Breast epithelium (tissue), 4 donors: ENCODE data around the gene CA10. TPM values are rescaled to one million over a fixed set of nuclear protein-coding genes. Genes with fewer than 3 reads are reported as not detected.

Source experiments
- DNase-seq, 2 donors: peaks; one replicate each; pipeline ENCODE4 v3.0.0-alpha.2; 2019; ENCODE audit warnings: low spot score in 2 of 2
- H3K27ac ChIP-seq, 2 donors: fragments of 200-600 bp; sonication (generic) in 1 of 2; one replicate each; pipeline ENCODE4 v1.5.1; 2016 to 2019; ENCODE audit warnings: mild to moderate bottlenecking in 1 of 2
- H3K27me3 ChIP-seq, 2 donors: fragments of 200-600 bp; sonication (generic) in 1 of 2; one replicate each; pipeline versions ENCODE4 v1.5.1 to v1.6.0; 2017 to 2019; ENCODE audit warnings: control low read depth in 1 of 2, mild to moderate bottlenecking in 1 of 2
- H3K36me3 ChIP-seq: fragments of 200-600 bp; one replicate; pipeline ENCODE4 v1.5.1; 2019
- H3K4me1 ChIP-seq, 2 donors: fragments of 200-600 bp; sonication (generic); one replicate each; pipeline ENCODE4 v1.5.1; 2016 to 2019; ENCODE audit warnings: control low read depth in 1 of 2
- H3K4me3 ChIP-seq, 3 donors: fragments of 200-600 bp; sonication (generic); 1 replicate in 2 of 3; 2 replicates in 1 of 3; pipeline ENCODE4 v1.5.1; 2016 to 2019; ENCODE audit warnings: mild to moderate bottlenecking in 3 of 3, moderate library complexity in 2 of 3
- H3K9me3 ChIP-seq, 2 donors: fragments of 200-600 bp; sonication (generic) in 1 of 2; one replicate each; pipeline ENCODE4 v1.5.1; 2016 to 2019; ENCODE audit warnings: control low read depth in 1 of 2
- POLR2A ChIP-seq: fragments of 450-650 bp; IDR thresholded peaks from one replicate; pipeline ENCODE4 v1.6.1; 2016; ENCODE audit warnings: antibody characterized with exemption, mild to moderate bottlenecking, moderate library complexity
- POLR2AphosphoS5 ChIP-seq, 3 donors: sonication (generic); formaldehyde crosslinking; IDR thresholded peaks; one replicate each; pipeline ENCODE4 v1.6.1; 2017; ENCODE audit warnings: antibody characterized with exemption in 3 of 3
- intact Hi-C: fragments of 100-400 bp; cut with DNase I; formaldehyde crosslinking; loops from one replicate; pipeline ENCODE4 v1.15.1; 2023; ENCODE audit warnings: low total_unique reads
- total RNA-seq, 3 donors: library from RNA; depleted of rRNA; stranded (reverse); fragments of >200 nt; gene quantifications; one replicate each; pipeline ENCODE4 v1.1.0, GENCODE V29; 2016
- TF ChIP-seq, protein P1 (sequence below), 3 donors: fragments of 450-650 bp; IDR thresholded peaks; one replicate each; pipeline ENCODE4 v1.5.1; 2016 to 2017; ENCODE audit warnings: antibody characterized with exemption in 3 of 3, mild to moderate bottlenecking in 3 of 3, moderate library complexity in 3 of 3

The CA10 gene
- total RNA-seq, 3 donors from 2014 or later: not detected

DNA sequence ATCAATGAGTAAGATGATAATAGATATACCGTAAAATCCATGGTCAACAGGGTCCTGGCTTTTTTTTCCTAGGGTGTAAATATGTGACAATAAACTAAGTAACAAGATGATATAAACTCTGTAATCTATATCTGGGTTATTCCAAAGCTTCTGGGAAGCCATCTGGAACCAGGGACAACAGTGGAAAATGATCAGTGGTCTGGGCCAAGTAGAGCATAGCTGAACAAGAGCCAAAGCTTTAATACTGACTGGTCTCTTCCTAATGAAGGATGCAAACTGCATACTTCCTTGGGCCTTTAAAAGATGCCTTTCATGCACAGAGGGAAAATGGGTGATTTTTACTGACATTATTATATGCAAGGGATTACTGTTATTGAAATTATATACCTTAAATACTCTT is 8.9 kb downstream of the CA10 start:
- no peaks in the 10 kb centered on the region for H3K9me3 ChIP-seq
- no peak for DNase-seq
- H3K36me3 ChIP-seq: no peaks in the 10 kb centered on the region
- H3K27ac ChIP-seq: no peak overlapping the region
- H3K4me3 ChIP-seq: no peak overlapping the region
- intact Hi-C loops: no loop called here
- H3K27me3 ChIP-seq: peaks cover 0 to 4% of the 10 kb centered on the region in 2 donors
- TF ChIP-seq POLR2A (no peak), POLR2AphosphoS5 (IDR thresholded peaks at IDR 0.05) (no peak)
- TF ChIP-seq, protein P1, sequence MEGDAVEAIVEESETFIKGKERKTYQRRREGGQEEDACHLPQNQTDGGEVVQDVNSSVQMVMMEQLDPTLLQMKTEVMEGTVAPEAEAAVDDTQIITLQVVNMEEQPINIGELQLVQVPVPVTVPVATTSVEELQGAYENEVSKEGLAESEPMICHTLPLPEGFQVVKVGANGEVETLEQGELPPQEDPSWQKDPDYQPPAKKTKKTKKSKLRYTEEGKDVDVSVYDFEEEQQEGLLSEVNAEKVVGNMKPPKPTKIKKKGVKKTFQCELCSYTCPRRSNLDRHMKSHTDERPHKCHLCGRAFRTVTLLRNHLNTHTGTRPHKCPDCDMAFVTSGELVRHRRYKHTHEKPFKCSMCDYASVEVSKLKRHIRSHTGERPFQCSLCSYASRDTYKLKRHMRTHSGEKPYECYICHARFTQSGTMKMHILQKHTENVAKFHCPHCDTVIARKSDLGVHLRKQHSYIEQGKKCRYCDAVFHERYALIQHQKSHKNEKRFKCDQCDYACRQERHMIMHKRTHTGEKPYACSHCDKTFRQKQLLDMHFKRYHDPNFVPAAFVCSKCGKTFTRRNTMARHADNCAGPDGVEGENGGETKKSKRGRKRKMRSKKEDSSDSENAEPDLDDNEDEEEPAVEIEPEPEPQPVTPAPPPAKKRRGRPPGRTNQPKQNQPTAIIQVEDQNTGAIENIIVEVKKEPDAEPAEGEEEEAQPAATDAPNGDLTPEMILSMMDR (IDR thresholded peaks at IDR 0.05): no peak
- H3K4me1 ChIP-seq: no peaks in the 10 kb centered on the region

DNA sequence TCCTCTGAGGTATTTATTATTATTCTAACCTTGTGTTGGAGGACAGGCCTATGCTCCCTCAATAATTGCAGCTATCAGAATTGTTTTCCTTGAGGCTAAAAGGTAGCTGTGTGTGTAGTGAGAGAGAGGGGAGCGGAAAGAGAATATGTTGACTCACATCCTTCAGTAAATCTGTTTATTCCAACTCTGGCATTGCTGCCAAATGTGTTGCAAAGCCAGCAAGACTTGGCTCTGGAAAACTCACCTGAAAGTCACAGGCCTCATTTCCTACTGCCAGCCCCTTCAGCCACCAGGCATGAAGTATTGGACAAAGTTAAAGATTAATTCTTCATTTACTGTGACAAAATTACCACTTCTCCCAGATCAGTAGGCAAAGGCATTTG is 9.6 kb downstream of the CA10 start:
- no peaks in the 10 kb centered on the region for H3K9me3 ChIP-seq
- DNase-seq: no peak
- H3K27me3 ChIP-seq: no peaks in the 10 kb centered on the region
- no peak overlapping the region for H3K27ac ChIP-seq
- no peaks in the 10 kb centered on the region for H3K36me3 ChIP-seq
- no peak overlapping the region for H3K4me3 ChIP-seq
- no peaks in the 10 kb centered on the region for H3K4me1 ChIP-seq
- TF ChIP-seq, protein P1 (IDR thresholded peaks at IDR 0.05): no peak
- TF ChIP-seq POLR2A (no peak), POLR2AphosphoS5 (IDR thresholded peaks at IDR 0.05) (no peak)
- intact Hi-C loops: no loop called here

DNA sequence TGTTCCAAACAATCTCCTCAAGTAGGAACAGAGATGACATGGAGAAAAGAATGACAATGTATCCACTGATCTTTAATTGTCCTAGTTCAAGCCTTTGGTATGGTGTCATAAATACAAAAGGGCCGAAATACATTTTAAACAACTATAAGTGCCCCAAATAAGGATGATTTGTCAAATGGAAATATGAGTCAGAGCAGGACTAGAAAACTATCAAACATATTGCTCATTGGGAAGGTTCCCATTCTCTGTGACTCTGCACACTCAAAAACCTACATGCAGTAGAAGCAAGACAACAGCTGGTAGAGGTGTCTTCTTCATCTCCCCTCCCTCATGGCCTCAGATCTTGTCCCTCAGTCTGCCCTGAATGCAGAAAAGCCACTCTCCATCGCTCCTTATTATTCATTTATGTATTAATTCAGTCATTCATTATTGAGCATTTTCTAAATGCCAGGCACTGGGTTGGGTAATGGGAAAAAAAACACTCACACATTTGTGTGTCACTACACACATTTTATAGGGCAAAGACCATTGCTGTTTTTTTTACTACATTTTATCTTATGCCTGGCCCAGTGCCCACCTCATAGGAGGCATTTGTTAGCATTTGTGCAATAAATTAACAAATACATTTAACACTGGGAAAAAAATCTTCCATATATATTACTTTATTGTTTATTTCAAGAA is 10.1 kb downstream of the CA10 start:
- intact Hi-C loops: no loop called here
- Histone ChIP-seq H3K4me1 (no peaks in the 10 kb centered on the region), H3K27ac (no peak overlapping the region), H3K36me3 (no peaks in the 10 kb centered on the region), H3K4me3 (no peak overlapping the region), H3K27me3 (no peaks in the 10 kb centered on the region), H3K9me3 (no peaks in the 10 kb centered on the region)
- TF ChIP-seq, protein P1 (IDR thresholded peaks at IDR 0.05): no peak
- TF ChIP-seq POLR2A (no peak), POLR2AphosphoS5 (IDR thresholded peaks at IDR 0.05) (no peak)
- DNase-seq: no peak

DNA sequence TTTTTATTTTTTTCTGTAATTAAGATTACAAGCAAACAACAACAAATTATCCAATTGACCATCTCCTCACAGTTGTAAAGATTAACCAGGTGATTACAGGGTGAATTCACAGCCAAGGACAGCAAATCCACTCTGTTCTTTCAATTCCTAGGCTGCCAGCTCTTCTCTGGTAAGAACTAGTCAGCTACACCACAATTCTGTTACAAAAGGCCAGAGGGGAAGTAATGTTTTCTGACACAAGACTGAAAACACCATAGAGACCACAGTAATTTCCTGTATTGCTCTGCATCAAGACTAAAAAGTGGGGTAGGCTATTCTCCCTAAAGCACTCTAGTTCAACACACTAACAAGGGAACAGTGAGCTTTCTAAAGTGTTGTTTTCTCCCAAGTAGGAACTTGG is 10.6 kb downstream of the CA10 start:
- Histone ChIP-seq H3K27me3 (no peaks in the 10 kb centered on the region), H3K4me3 (no peak overlapping the region), H3K9me3 (no peaks in the 10 kb centered on the region), H3K36me3 (no peaks in the 10 kb centered on the region), H3K4me1 (no peaks in the 10 kb centered on the region), H3K27ac (no peak overlapping the region)
- TF ChIP-seq POLR2AphosphoS5 (IDR thresholded peaks at IDR 0.05) (no peak), POLR2A (no peak)
- TF ChIP-seq, protein P1 (IDR thresholded peaks at IDR 0.05): no peak
- no peak for DNase-seq
- intact Hi-C loops: no loop called here

DNA sequence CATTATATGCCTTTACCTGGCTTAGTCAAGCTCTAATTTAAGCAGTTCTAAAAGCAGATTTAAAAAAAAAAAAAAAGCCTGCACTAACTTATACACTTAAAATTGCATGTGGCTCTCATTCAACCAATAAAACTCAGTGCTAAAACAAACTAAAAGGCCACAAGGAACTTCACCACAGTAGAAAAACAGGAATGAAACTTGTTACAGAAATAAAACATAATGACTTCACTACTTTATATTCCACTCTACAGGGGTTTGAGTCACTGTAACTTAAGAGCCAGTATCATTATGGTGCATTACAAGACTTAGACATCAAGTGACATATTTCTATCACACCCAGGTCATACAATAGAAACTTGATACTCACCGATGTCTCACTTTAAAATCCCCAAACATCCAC is 11.1 kb downstream of the CA10 start:
- H3K9me3 ChIP-seq: no peaks in the 10 kb centered on the region
- no peaks in the 10 kb centered on the region for H3K36me3 ChIP-seq
- H3K27ac ChIP-seq: no peak overlapping the region
- no peak overlapping the region for H3K4me3 ChIP-seq
- intact Hi-C loops: no loop called here
- H3K27me3 ChIP-seq: no peaks in the 10 kb centered on the region
- DNase-seq: no peak
- H3K4me1 ChIP-seq: no peaks in the 10 kb centered on the region
- TF ChIP-seq, protein P1 (IDR thresholded peaks at IDR 0.05): no peak
- TF ChIP-seq POLR2A (no peak), POLR2AphosphoS5 (IDR thresholded peaks at IDR 0.05) (no peak)
